Naive thymus-derived CD4-positive, alpha-beta T cell (primary cell): ENCODE results near the gene CAMK1G. TPM values are rescaled to one million over a fixed set of nuclear protein-coding genes. Genes with fewer than 3 reads are reported as not detected.

ENCODE experiments used
- ATAC-seq: fragments of 150-1000 bp; cut with Tn5 transposase; 2 replicates; pipeline ENCODE4 v1.10.0; 2021; ENCODE audit warnings: mild to moderate bottlenecking, moderate library complexity
- CTCF ChIA-PET: fragments of 350-600 bp; sonication (Branson Sonifier 250); formaldehyde crosslinking; loops from one replicate; lab custom pipeline; 2021; ENCODE audit warnings: antibody characterized with exemption; lab: Charles Lee
- POLR2A ChIA-PET: fragments of 350-600 bp; sonication (Branson Sonifier 250); formaldehyde crosslinking; loops from one replicate; lab custom pipeline; 2021; ENCODE audit warnings: antibody characterized with exemption, inconsistent platforms; lab: Charles Lee
- DNase-seq, 9 donors: peaks; one replicate each; pipeline versions ENCODE4 v3.0.0 to v3.0.0-alpha.2; 2020 to 2022; ENCODE audit warnings: mixed read lengths in 1 of 9
- H3K27ac ChIP-seq: one replicate; pipeline ENCODE4 v1.7.0; 2013; ENCODE audit warnings: mild to moderate bottlenecking, low read depth, low read length, moderate library complexity
- H3K27me3 ChIP-seq, 2 donors: one replicate each; pipeline ENCODE4 v1.7.0; 2013; ENCODE audit warnings: low read length in 2 of 2, mild to moderate bottlenecking in 2 of 2, moderate library complexity in 2 of 2; ENCODE audit not compliant: control insufficient read depth in 2 of 2, insufficient read depth in 2 of 2
- H3K36me3 ChIP-seq, 3 experiments: 1 replicate in 2 of 3; 2 replicates in 1 of 3; pipeline ENCODE4 v1.7.0; 2013; ENCODE audit warnings: low read length in 3 of 3, mild to moderate bottlenecking in 3 of 3, moderate library complexity in 1 of 3; ENCODE audit not compliant: insufficient read depth in 3 of 3, control insufficient read depth in 2 of 3
- H3K4me1 ChIP-seq, 2 donors: one replicate each; pipeline ENCODE4 v1.7.0; 2013; ENCODE audit warnings: low read length in 2 of 2, mild to moderate bottlenecking in 2 of 2, moderate library complexity in 1 of 2; ENCODE audit not compliant: control insufficient read depth in 2 of 2, insufficient read depth in 2 of 2
- H3K4me3 ChIP-seq: 2 replicates; pipeline ENCODE4 v1.7.0; 2013; ENCODE audit warnings: mild to moderate bottlenecking, low read length
- H3K9me3 ChIP-seq, 3 experiments: 1 replicate in 2 of 3; 2 replicates in 1 of 3; pipeline ENCODE4 v1.7.0; 2013; ENCODE audit warnings: low read length in 3 of 3; ENCODE audit not compliant: control insufficient read depth in 2 of 3
- H3K27ac Mint-ChIP-seq, 9 donors: one replicate each; pipeline ENCODE4 v1.8.0; 2020 to 2022; ENCODE audit warnings: mixed read lengths in 9 of 9, mild to moderate bottlenecking in 8 of 9, moderate library complexity in 5 of 9, inconsistent platforms in 2 of 9
- H3K27me3 Mint-ChIP-seq, 5 donors: one replicate each; pipeline ENCODE4 v1.8.0; 2021 to 2022; ENCODE audit warnings: mixed read lengths in 5 of 5, mild to moderate bottlenecking in 1 of 5
- H3K36me3 Mint-ChIP-seq, 5 donors: one replicate each; pipeline ENCODE4 v1.8.0; 2020 to 2022; ENCODE audit warnings: mixed read lengths in 5 of 5, mild to moderate bottlenecking in 3 of 5, inconsistent platforms in 1 of 5
- H3K4me1 Mint-ChIP-seq, 7 donors: one replicate each; pipeline ENCODE4 v1.8.0; 2020 to 2022; ENCODE audit warnings: mixed read lengths in 7 of 7, mild to moderate bottlenecking in 3 of 7, inconsistent platforms in 1 of 7
- H3K4me3 Mint-ChIP-seq, 10 donors: one replicate each; pipeline ENCODE4 v1.8.0; 2020 to 2022; ENCODE audit warnings: mild to moderate bottlenecking in 10 of 10, mixed read lengths in 10 of 10, moderate library complexity in 6 of 10, inconsistent platforms in 2 of 10
- H3K9me3 Mint-ChIP-seq, 11 donors: one replicate each; pipeline ENCODE4 v1.8.0; 2020 to 2022; ENCODE audit warnings: mixed read lengths in 11 of 11, mild to moderate bottlenecking in 4 of 11, inconsistent platforms in 1 of 11, moderate library complexity in 1 of 11
- intact Hi-C, 2 donors: fragments of 100-400 bp; cut with micrococcal nuclease; formaldehyde crosslinking; loops; one replicate each; pipeline ENCODE4 v1.15.1; 2023
- microRNA-seq: library from miRNA; unstranded; fragments of <30 nt; microRNA quantifications from one replicate; pipeline ENCODE4 v1.2.0, GENCODE V29; 2022; ENCODE audit warnings: borderline microRNAs expressed
- polyA plus RNA-seq, 2 donors: library from polyadenylated mRNA; unstranded; fragments of 300-500 nt; fragmentation: Illumina TruSeq; gene quantifications; one replicate each; pipeline ENCODE4 v1.2.3, GENCODE V29; 2021
- total RNA-seq, 6 experiments: library from RNA in 5 of 6; stranded (reverse) in 5 of 6; gene quantifications; 1 replicate in 5 of 6; 2 replicates in 1 of 6; pipeline ENCODE4 v1.2.3 and lab custom pipeline; 2021 to 2026

The CAMK1G gene
- total and polyA plus RNA-seq, 7 experiments from 2014 or later, result not detected

DNA sequence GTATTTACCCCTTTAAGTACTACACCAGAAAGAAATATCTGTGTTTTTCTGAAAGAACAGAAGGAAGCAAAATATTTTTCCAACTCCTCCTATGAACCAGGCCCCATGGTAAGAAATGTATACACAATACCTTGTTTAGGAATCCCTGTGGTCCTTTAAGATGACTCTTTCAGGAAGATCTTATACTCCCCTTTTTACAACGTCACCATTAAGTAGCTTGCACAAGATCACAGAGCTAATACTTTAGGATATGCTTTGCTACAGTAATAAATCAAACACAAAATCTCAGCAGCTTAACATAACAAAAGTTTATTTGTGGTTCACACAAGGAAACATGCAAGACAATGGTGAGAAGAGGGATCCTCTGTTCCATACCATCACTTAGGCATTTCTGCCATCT is 77.6 kb downstream of the CAMK1G start:
- H3K4me1 Mint-ChIP-seq, result peaks cover 0 to 23% (median 11%) of the 10 kb centered on the region in 7 donors
- no peaks in the 10 kb centered on the region for H3K27me3 ChIP-seq
- peaks cover 0 to 5% (median 0%) of the 10 kb centered on the region in 5 donors for H3K27me3 Mint-ChIP-seq

DNA sequence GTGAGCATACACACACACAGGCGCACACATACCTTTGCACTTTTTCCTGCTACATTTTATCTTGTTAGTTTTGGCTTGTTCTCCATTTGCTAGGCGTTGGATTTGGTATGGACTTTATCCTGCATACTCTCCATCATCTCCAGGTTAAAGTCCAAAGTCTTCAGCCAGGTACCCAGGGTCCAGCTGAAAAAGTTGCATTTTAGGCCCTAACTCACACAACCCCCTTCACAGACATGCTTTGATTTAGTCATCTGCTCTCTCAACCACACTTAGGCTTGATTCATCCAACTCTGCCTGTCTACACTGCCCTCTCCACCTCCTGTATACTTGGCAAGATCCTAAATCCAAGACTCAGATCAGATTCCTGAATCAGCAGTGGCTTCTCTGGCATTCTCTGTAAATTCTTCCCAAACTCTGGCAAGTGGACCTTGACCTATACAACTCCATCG is 79.4 kb downstream of the CAMK1G start:
- H3K27me3 Mint-ChIP-seq, result peaks cover 0 to 5% (median 0%) of the 10 kb centered on the region in 5 donors
- DNase-seq (no peak), ATAC-seq (no peak)
- intact Hi-C loops, result no loop called here
- Histone ChIP-seq H3K36me3 (no peaks in the 10 kb centered on the region), H3K27ac (no peak overlapping the region), H3K4me1 (no peaks in the 10 kb centered on the region), H3K27me3 (no peaks in the 10 kb centered on the region), H3K9me3 (no peaks in the 10 kb centered on the region), H3K4me3 (no peak overlapping the region)
- H3K27ac Mint-ChIP-seq, result no peak overlapping the region
- POLR2A ChIA-PET, result no interaction called here
- peaks cover 0 to 23% (median 10%) of the 10 kb centered on the region in 7 donors for H3K4me1 Mint-ChIP-seq
- no peak overlapping the region for H3K4me3 Mint-ChIP-seq
- peaks cover 0 to 10% (median 0%) of the 10 kb centered on the region in 5 donors for H3K36me3 Mint-ChIP-seq
- CTCF ChIA-PET, result no interaction called here
- no peaks in the 10 kb centered on the region for H3K9me3 Mint-ChIP-seq

More for the DNA sequence above, 77.6 kb downstream of the CAMK1G start:
- Histone ChIP-seq H3K4me3 (no peak overlapping the region), H3K27ac (no peak overlapping the region), H3K4me1 (no peaks in the 10 kb centered on the region), H3K36me3 (no peaks in the 10 kb centered on the region), H3K9me3 (no peaks in the 10 kb centered on the region)
- Mint-ChIP-seq H3K36me3 (peaks cover 0 to 10% (median 0%) of the 10 kb centered on the region in 5 donors), H3K9me3 (no peaks in the 10 kb centered on the region), H3K4me3 (no peak overlapping the region), H3K27ac (peak overlapping the region in 1 of 9 donors; percentile 27)
- ATAC-seq (no peak), DNase-seq (no peak)
- ChIA-PET CTCF (no interaction called here), POLR2A (no interaction called here)
- intact Hi-C loops, result no loop called here

Small RNA genes within 50 kb of the gene (microRNA-seq; reads per million reads assigned to microRNA genes)
- gene MIR4260, result not detected

Other genes starting within 250 kb of the CAMK1G start
- 1 to 10 TPM in 3 of 5 experiments, under 1 TPM in 2; 0.43 to 5.7 (median 1.5) TPM for gene LAMB3, start 68.7 kb downstream of the CAMK1G start, total RNA-seq
- gene LAMB3, start 68.7 kb downstream of the CAMK1G start, polyA plus RNA-seq, result under 1 TPM; 0.11 to 0.26 TPM
- 100 to 1,000 TPM in 1 of 5 experiments, 10 to 100 TPM in 2, not detected in 2; 17.2 to 128 (median 81.1) TPM for gene G0S2, start 91.7 kb downstream of the CAMK1G start, total RNA-seq
- under 1 TPM in 1 of 2 donors, not detected in 1; 0.39 TPM for gene G0S2, start 91.7 kb downstream of the CAMK1G start, polyA plus RNA-seq
- 1 to 10 TPM in 1 of 5 experiments, under 1 TPM in 1, not detected in 3; 0.47 to 3.6 TPM for gene HSD11B1, start 121.1 kb downstream of the CAMK1G start, total RNA-seq
- gene HSD11B1, start 121.1 kb downstream of the CAMK1G start, polyA plus RNA-seq, result under 1 TPM; 0.18 to 0.54 TPM
- gene TRAF3IP3, start 172.3 kb downstream of the CAMK1G start, total RNA-seq, result 100 to 1,000 TPM; 303 to 746 (median 450) TPM
- 100 to 1,000 TPM; 446 to 613 TPM for gene TRAF3IP3, start 172.3 kb downstream of the CAMK1G start, polyA plus RNA-seq
- gene C1orf74, start 200.8 kb downstream of the CAMK1G start, total RNA-seq, result 1 to 10 TPM in 3 of 5 experiments, under 1 TPM in 2; 0.51 to 1.5 (median 1.3) TPM
- gene C1orf74, start 200.8 kb downstream of the CAMK1G start, polyA plus RNA-seq, result under 1 TPM; 0.31 to 0.45 TPM
- 1 to 10 TPM in 2 of 5 experiments, under 1 TPM in 2, not detected in 1; 0.30 to 2.3 (median 0.97) TPM for gene IRF6, start 222.4 kb downstream of the CAMK1G start, total RNA-seq
- gene IRF6, start 222.4 kb downstream of the CAMK1G start, polyA plus RNA-seq, result 1 to 10 TPM in 1 of 2 donors, under 1 TPM in 1; 0.41 to 1.6 TPM
- gene UTP25, start 244.3 kb downstream of the CAMK1G start, total RNA-seq, result 10 to 100 TPM in 3 of 5 experiments, 1 to 10 TPM in 2; 6.0 to 16.3 (median 12.7) TPM
- gene UTP25, start 244.3 kb downstream of the CAMK1G start, polyA plus RNA-seq, result 1 to 10 TPM; 3.2 to 8.0 TPM